Astrocyte of the spinal cord (primary cell): Measurements from ENCODE around the gene DHX16.

Experiments
- DNase-seq: peaks from one replicate; pipeline ENCODE4 v3.0.0; 2011; ENCODE audit warnings: low read depth, low spot score
- H3K4me3 ChIP-seq: 2 replicates; pipeline ENCODE4 v1.5.1; 2011; ENCODE audit warnings: low read depth, mild to moderate bottlenecking, low read length, moderate library complexity
- in situ Hi-C: cut with HindIII; loops from 2 replicates; pipeline ENCODE4 v1.10.0; 2017; ENCODE audit warnings: low sequenced_read_pairs
- TF ChIP-seq, protein P1 (sequence below): IDR thresholded peaks from 2 replicates; pipeline ENCODE4 v1.5.1; 2012; ENCODE audit warnings: low read depth, mild to moderate bottlenecking, low read length, inconsistent platforms

The DHX16 gene

DNA sequence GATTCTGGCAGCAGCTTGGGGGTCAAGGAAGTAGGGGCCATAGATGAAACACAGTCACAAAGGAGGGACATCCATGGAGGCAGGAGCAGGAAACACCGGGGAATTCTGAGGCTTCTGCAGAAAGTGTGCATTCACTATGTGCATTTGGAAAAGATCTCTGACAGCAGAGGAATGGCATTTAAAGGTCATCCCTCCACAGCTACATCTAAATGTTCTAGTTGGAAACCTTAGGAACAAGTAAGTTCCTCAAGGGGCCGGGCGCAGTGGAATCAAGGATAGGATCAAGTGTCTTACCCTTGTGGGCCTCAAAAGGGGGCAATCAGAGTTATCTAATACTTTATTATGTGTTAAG is 17.1 kb downstream of the DHX16 start:
- TF ChIP-seq, protein P1, sequence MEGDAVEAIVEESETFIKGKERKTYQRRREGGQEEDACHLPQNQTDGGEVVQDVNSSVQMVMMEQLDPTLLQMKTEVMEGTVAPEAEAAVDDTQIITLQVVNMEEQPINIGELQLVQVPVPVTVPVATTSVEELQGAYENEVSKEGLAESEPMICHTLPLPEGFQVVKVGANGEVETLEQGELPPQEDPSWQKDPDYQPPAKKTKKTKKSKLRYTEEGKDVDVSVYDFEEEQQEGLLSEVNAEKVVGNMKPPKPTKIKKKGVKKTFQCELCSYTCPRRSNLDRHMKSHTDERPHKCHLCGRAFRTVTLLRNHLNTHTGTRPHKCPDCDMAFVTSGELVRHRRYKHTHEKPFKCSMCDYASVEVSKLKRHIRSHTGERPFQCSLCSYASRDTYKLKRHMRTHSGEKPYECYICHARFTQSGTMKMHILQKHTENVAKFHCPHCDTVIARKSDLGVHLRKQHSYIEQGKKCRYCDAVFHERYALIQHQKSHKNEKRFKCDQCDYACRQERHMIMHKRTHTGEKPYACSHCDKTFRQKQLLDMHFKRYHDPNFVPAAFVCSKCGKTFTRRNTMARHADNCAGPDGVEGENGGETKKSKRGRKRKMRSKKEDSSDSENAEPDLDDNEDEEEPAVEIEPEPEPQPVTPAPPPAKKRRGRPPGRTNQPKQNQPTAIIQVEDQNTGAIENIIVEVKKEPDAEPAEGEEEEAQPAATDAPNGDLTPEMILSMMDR = no peak
- no peak for DNase-seq
- in situ Hi-C loops = no loop called here
- H3K4me3 ChIP-seq = no peak overlapping the region

GRCh38 chr6:30654798-30655742 is 17.7 kb downstream of the DHX16 start:
- in situ Hi-C loops = no loop called here
- DNase-seq = no peak
- H3K4me3 ChIP-seq = no peak overlapping the region
- TF ChIP-seq, protein P1 = no peak

- in situ Hi-C loops = no loop called here
- DNase-seq = no peak
- H3K4me3 ChIP-seq = no peak overlapping the region
- TF ChIP-seq, protein P1 = no peak
Observed at GRCh38 chr6:30651143-30651542, 21.7 kb downstream of the DHX16 start.

DNA sequence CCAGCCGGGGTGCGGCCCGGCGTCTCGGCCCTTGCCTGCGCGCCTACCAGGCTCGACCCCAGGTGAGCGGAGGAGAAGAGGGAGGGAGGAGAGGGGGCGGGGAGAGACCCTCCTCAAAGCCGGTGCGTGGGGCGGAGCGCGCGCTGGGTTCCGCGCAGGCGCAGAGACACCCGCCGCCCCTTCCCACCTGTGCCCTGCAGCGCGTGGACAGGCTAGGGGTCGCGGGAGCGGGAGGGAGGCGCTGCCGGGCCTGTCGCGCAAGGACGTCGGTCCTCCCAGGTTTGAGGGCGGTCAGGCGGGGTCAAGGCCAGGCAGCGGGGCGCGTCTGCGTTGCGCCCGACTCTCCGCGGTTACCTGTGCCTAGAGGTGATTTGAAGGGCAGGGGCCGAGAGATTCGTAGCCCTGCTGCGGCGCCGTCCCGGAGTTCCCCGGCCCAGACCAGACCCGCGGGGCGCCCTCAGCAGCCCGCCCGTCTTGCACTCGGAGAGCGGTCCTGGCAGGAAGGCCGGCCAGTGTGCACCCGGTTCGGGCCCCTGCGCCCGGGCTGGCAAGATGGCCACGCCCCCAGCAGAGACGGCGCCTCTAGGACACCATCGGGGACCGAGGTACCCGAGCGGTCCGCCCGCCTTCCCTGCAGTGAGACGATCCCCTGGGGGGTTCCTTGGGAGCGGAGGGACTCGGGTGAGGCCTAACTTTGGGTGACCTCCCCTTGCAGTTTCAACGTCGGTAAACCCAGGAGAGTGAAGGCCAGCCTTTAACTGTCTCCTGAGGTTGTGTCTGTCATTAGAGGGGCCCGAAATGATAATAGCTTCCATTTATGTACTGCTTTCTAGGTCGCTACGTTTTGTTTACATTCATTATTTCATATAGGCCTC is 25.3 kb downstream of the DHX16 start:
- in situ Hi-C loops = no loop called here

GRCh38 chr6:30646450-30647241 is 26.2 kb downstream of the DHX16 start, which contains the start of gene C6orf136:
C6orf136 (plus strand) TSS chr6:30647133; CDS start chr6:30647232, 99 bp downstream.
- in situ Hi-C loops = no loop called here
- peak; percentile 92 for DNase-seq

More for the DNA sequence above, 25.3 kb downstream of the DHX16 start:
- H3K4me3 ChIP-seq = peak overlapping the region; percentile 82
- DNase-seq = peak; percentile 46
- TF ChIP-seq, protein P1 = no peak

More at GRCh38 chr6:30646450-30647241, 26.2 kb downstream of the DHX16 start, which contains the start of gene C6orf136:
- TF ChIP-seq, protein P1 = no peak
- peak within 1 kb of the TSS; percentile 82 for H3K4me3 ChIP-seq
